MM.1S (cell line): ENCODE data around the gene GCC1.

Source experiments
- CTCF ChIP-seq: fragments of 300-600 bp; sonication (generic); IDR thresholded peaks from 2 replicates; pipeline ENCODE4 v1.5.1; 2016; ENCODE audit warnings: antibody characterized with exemption, low read length, mixed read lengths
- EZH2 ChIP-seq: fragments of 300-600 bp; sonication (generic); optimal IDR thresholded peaks from 2 replicates; pipeline ENCODE3; 2017; ENCODE audit warnings: low read depth, mild to moderate bottlenecking, antibody characterized with exemption, low read length, mixed read lengths

- TF ChIP-seq CTCF, result peak; percentile 24
- TF ChIP-seq EZH2, result no peak
Observed at GRCh38 chr7:127598318-127598717, 12.9 kb upstream of the GCC1 start.
